GM12891 (cell line): ENCODE results near the gene GOLGA6A.

Experiments
- DNase-seq: peaks from one replicate; pipeline ENCODE4 v3.0.0; 2011; ENCODE audit warnings: low spot score; ENCODE audit not compliant: insufficient read length
- FAIRE-seq: peaks from 2 replicates; lab custom pipeline; 2011; peaks lifted over from hg19 to GRCh38; lab: Jason Lieb, UNC
- PAX5 ChIP-seq: IDR thresholded peaks from 2 replicates; pipeline ENCODE4 v1.6.1; 2011; ENCODE audit warnings: low read length, moderate library complexity, mild to moderate bottlenecking; ENCODE audit not compliant: insufficient read depth, severe bottlenecking
- POLR2A ChIP-seq: IDR thresholded peaks from 2 replicates; pipeline ENCODE4 v1.6.1; 2011; ENCODE audit warnings: low read depth, low read length, control low read depth
- POLR2AphosphoS5 ChIP-seq: IDR thresholded peaks from 2 replicates; pipeline ENCODE4 v1.6.1; 2011; ENCODE audit warnings: low read depth, low read length, control low read depth
- POU2F2 ChIP-seq: IDR thresholded peaks from 2 replicates; pipeline ENCODE4 v1.6.1; 2011; ENCODE audit warnings: low read depth, mild to moderate bottlenecking, control low read depth, low read length, moderate library complexity
- SPI1 ChIP-seq: IDR thresholded peaks from 2 replicates; pipeline ENCODE4 v1.6.1; 2011; ENCODE audit warnings: low read depth, low read length, control low read depth
- TAF1 ChIP-seq: IDR thresholded peaks from 2 replicates; pipeline ENCODE4 v1.6.1; 2011; ENCODE audit warnings: low read depth, low read length, control low read depth

The GOLGA6A gene

DNA sequence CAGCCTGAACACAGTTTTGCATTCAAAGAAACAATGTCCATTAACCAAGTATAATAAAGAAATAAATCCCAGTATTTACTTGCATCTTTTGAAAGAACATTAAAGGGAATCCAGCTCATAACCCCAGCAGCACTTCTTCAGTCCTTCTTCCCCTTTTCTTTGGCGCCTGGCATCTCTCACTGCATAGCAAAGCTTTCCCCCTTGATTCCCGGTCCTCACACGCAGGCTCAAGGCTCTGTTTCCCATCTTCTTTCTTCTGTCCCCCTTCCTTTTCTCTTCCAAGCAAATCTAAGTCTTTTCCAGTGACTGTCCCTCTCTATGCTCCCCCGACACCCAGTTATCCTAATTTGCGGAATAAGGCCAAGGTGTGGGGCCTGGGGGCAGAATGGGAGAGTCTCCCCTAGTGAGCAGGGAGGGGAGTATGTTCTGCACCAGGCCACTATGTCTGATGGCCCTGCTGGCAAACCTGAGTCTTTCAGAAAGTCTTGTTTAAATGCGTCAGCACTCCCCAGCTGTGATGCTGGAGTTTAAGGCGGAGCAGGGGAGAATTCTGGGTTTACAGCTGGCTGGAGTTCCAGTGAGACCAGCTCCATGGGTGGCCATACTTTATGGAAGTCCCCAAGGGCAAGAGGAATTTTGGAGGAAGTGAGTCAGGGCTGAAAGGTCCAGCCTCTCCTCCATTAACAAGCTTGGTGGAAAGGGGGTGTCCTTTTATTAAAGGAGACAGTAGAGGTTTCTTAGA is 42.1 kb downstream of the GOLGA6A start:
- TF ChIP-seq POU2F2 (no peak), SPI1 (no peak), TAF1 (no peak), POLR2A (no peak), POLR2AphosphoS5 (no peak), PAX5 (no peak)
- FAIRE-seq (no peak), DNase-seq (no peak)

DNA sequence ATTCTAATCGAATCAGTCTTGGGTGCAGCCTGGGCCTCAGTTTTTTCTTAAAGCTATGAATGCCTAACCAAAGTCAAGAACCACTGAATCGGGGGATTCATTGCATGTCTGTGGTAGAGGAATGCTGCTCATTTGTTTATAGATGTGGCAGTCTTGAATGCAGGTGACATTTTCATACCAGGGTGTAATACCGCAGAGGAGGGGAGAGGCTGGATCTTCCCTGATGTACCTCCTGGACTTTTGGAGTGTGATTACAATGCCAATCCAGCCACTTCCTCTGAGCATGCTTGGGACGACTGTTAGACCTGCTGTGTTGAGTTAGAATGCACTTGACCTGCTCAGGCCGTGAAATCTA is 42.7 kb downstream of the GOLGA6A start:
- no peak for DNase-seq
- FAIRE-seq, result no peak
- no peak for TF ChIP-seq POU2F2
- TF ChIP-seq SPI1, result no peak
- no peak for TF ChIP-seq TAF1
- no peak for TF ChIP-seq POLR2A
- TF ChIP-seq PAX5, result no peak

DNA sequence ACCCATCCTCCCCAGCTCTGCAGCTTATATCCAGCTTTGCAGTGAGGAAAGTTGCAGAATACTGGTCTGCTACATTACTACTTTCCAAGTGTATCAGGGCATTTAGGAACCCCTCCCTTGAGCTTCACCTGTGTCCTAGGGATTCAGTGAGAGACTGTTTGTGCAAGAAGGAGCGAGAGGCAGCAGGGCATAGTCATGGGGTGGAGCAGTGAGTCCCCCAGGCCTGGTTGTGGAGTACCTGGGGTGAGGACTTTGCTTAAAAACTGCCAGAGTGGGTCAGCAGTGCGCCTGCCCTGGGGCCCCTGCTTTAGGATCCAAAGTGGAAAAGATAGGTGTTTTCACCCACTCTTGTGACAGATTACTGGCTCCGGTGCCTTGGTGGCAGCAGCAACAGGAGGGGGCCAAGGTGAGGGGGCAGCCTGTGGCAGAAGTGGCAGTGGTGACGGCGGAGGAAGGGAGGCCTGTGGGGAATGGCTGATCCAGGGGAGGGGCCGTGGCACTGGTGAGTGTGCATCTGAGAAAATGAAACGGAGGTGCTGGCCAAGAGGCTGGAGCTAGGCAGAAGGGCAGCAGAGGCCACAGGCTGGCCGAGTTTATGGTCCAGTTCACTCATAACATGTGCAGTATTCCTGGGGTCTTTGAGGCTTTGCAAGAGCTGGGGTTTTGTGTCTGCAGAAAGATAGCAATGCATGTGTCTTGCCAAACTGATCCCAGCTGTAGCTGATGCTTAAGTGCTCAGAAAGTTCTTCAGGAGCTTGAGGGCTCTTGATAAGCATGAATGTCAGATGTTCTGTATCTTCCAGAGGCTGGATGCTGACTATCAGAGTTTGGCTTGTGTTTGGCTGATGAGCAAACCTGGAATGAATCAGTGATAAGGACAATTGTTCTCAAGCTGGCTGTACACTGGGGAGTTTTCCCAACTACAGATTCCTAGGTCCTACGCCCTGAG is 43.4 kb downstream of the GOLGA6A start:
- DNase-seq (no peak), FAIRE-seq (no peak)
- TF ChIP-seq POLR2A, result no peak

DNA sequence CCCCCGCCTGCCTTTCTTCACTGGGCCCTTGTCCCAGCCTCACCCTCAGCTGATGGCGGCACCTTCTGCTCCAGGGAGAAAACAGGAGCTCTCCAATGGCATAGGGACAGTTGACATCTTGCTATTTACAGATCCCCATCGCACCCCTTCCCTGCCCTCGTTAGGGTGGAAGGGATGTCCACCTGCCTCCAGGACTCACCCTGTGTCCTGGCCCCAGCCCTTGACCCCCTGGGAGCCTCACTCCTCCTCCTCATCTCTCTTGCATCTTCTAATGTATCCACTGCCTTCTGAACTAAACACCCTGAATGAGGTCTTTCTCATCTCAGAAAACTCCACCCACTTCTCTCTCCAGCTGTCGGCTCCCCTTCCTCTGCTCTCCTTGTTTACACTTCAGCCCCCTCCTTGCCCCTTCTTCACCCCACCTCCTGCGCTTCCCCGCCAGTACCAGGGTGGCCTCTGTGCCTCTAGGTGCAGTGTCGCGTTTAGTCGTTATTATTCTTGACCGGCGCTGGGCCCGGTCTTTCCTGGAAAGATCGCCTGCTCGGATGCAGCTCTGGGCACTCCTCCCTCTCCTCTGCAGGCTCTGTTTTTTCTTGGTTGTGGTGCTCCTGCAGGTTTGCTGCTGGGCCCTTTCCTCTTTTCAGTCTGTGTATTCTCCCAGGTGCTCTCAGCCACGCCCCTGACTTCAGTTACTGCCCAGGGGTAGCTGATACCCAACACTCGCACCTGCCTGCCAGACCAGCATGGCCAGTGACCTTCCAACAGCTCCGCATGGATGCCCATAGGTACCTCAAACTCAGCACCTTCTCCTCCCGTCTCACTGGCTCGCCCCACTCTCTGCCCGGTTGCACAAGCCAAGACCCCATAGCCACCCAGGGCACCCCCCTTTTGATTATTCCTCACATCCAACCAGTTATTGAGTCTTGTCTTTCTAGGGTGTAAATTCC is 44.9 kb downstream of the GOLGA6A start:
- no peak for FAIRE-seq
- TF ChIP-seq SPI1 (no peak), POLR2AphosphoS5 (no peak), POU2F2 (no peak), TAF1 (no peak), POLR2A (no peak), PAX5 (no peak)
- no peak for DNase-seq

DNA sequence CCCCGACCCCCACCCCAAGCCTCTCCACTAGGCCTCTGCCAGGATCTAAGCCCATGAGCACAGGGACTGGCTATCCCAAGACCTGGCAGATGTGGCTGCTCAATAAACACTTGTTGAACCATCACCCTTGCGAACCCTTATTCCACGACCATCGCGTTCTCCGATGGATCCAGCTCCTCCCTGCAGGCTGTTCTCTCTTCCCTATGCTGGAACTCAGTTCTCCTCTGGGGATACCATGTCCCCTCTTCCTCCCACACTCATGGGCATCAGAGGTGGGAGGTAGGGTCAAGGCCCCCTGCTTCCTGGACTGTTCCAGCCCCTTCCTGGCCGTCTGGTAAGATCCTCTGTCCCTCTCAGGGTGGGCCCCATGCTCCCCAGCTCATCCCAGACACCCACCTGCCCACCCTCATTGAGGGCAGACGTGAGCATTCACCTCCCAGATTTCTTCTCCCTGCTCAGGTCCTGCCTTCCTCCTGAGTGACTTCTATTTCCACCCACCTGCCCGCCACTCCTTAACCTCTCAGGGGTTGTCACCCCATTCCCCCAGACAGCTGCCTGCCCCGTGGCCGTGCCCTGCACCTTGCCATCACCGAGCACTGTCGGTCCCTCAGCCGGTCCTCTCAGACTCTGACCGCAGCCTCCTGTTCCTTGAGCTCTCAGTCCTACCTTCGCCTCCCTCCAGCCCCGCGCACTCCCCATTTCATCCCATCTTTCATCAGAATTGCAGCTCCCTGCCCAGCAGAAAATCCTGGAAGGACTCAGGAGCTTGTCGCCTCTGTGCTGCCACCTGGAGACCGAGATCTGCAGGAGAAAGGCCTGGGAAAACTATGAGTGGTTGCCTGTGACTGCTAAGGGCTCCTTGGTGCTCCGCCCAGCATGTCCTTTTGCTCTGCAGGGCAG is 45.8 kb downstream of the GOLGA6A start:
- no peak for TF ChIP-seq POLR2A
- TF ChIP-seq PAX5, result no peak
- no peak for TF ChIP-seq POU2F2
- DNase-seq, result no peak
- FAIRE-seq, result no peak

DNA sequence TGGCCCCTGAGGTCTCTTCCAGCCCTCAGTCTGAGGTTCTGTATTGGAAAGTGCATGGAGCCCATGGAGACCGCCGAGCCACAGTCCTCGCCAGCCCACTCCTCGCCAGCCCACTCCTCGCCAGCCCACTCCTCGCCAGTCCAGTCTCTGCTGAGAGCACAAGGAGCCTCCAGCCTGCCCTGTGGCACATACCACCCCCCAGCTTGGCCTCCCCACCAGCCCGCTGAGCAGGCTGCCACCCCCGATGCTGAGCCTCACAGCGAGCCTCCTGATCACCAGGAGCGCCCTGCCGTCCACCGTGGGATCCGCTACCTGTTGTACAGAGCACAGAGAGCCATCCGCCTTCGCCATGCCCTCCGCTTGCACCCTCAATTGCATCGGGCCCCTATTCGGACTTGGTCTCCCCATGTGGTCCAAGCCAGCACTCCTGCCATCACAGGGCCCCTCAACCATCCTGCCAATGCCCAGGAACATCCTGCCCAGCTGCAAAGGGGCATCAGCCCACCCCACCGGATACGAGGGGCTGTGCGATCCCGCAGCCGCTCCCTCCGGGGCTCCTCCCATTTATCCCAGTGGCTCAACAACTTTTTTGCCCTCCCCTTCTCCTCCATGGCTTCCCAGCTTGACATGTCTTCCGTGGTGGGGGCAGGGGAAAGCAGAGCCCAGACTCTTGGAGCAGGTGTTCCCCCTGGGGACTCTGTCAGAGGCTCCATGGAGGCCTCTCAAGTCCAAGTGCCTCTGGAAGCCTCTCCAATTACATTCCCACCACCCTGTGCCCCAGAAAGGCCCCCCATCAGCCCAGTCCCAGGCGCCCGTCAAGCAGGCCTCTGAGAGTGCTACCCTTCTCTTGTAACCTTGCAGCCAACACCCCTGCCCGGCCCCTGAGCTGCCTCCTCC is 47.0 kb downstream of the GOLGA6A start:
- TF ChIP-seq PAX5, result no peak
- TF ChIP-seq POU2F2, result no peak
- no peak for TF ChIP-seq SPI1
- no peak for TF ChIP-seq POLR2AphosphoS5
- no peak for TF ChIP-seq POLR2A
- no peak for TF ChIP-seq TAF1
- FAIRE-seq (no peak), DNase-seq (no peak)

DNA sequence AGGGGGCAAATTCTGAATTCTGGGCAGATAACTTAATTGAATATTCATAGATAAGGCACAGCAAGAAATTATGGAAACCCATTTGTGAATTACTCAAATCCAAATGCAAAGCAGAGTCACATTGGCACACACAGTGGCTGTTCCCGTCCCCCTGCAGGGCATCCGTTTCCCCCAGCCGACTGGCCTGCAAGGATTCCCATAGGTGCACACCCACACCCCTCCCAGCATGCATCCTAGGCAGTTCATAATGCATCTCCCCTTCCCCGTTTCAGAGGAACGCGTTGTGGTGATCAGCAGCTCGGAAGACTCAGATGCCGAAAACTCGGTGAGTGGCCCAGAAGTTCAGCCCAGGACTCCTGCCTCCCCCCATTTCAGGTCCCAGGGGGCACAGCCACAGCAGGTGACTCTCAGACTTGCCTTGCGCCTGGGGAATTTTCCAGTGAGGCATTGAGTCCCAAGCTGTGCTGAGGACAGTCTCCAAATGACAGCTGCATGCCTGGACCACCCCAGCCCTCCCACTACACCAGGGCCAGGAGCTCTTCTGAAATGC is 48.1 kb downstream of the GOLGA6A start:
- TF ChIP-seq POLR2AphosphoS5, result no peak
- TF ChIP-seq POLR2A, result no peak
- TF ChIP-seq POU2F2, result no peak
- no peak for TF ChIP-seq SPI1
- TF ChIP-seq TAF1, result no peak
- no peak for TF ChIP-seq PAX5
- no peak for FAIRE-seq

More for the DNA sequence above, 48.1 kb downstream of the GOLGA6A start:
- no peak for DNase-seq
